NCI-H69 (cell line): Measurements from ENCODE around the gene DDI2.

Experiments used
- DNase-seq: peaks from one replicate; lab custom pipeline; 2025; lab: John Stamatoyannopoulos, UW

DDI2 gene

GRCh38 chr1:15605398-15606383, 11.6 kb upstream of the DDI2 start:
- DNase-seq: no peak

- DNase-seq: no peak
Measured at GRCh38 chr1:15609631-15610030, 7.6 kb upstream of the DDI2 start.

- DNase-seq: no peak
Measured at GRCh38 chr1:15610167-15610566, 7.1 kb upstream of the DDI2 start.

GRCh38 chr1:15616373-15617172, 685 bp upstream of the DDI2 start:
- peak; percentile 39 for DNase-seq

GRCh38 chr1:15618077-15618654, 908 bp downstream of the DDI2 start:
- DNase-seq: peak; percentile 12

- DNase-seq: no peak
Measured at GRCh38 chr1:15618655-15619525, 1.6 kb downstream of the DDI2 start.

- peak; percentile 19 for DNase-seq
Measured at GRCh38 chr1:15620155-15620545, 2.9 kb downstream of the DDI2 start.

- no peak for DNase-seq
Measured at GRCh38 chr1:15620902-15621682, 3.8 kb downstream of the DDI2 start.

- DNase-seq: no peak
Measured at GRCh38 chr1:15621975-15622374, 4.7 kb downstream of the DDI2 start.

- no peak for DNase-seq
Measured at GRCh38 chr1:15622712-15623373, 5.6 kb downstream of the DDI2 start.

GRCh38 chr1:15623435-15623834, 6.2 kb downstream of the DDI2 start:
- no peak for DNase-seq

- DNase-seq: no peak
Measured at GRCh38 chr1:15624133-15624714, 7.0 kb downstream of the DDI2 start.

GRCh38 chr1:15625056-15625917, 8.0 kb downstream of the DDI2 start:
- DNase-seq: no peak

- no peak for DNase-seq
Measured at GRCh38 chr1:15626269-15626950, 9.2 kb downstream of the DDI2 start.

GRCh38 chr1:15627343-15627988, 10.2 kb downstream of the DDI2 start:
- no peak for DNase-seq

GRCh38 chr1:15628003-15628402, 10.7 kb downstream of the DDI2 start:
- no peak for DNase-seq

- no peak for DNase-seq
Measured at GRCh38 chr1:15633756-15634420, 16.6 kb downstream of the DDI2 start.
